D721Med (cell line): ENCODE results near the gene PPP1R3C.

ENCODE experiments used
- DNase-seq: peaks from one replicate; pipeline ENCODE4 v3.0.0; 2011; ENCODE audit warnings: low spot score; ENCODE audit not compliant: insufficient read length
- FAIRE-seq: peaks from 2 replicates; lab custom pipeline; 2011; peaks lifted over from hg19 to GRCh38; lab: Jason Lieb, UNC
- TF ChIP-seq, protein P1 (sequence below): IDR thresholded peaks from 2 replicates; pipeline ENCODE4 v1.5.1; 2012; ENCODE audit warnings: mild to moderate bottlenecking, control low read depth; ENCODE audit not compliant: insufficient read depth; ENCODE audit errors: missing control alignments

Gene PPP1R3C

DNA sequence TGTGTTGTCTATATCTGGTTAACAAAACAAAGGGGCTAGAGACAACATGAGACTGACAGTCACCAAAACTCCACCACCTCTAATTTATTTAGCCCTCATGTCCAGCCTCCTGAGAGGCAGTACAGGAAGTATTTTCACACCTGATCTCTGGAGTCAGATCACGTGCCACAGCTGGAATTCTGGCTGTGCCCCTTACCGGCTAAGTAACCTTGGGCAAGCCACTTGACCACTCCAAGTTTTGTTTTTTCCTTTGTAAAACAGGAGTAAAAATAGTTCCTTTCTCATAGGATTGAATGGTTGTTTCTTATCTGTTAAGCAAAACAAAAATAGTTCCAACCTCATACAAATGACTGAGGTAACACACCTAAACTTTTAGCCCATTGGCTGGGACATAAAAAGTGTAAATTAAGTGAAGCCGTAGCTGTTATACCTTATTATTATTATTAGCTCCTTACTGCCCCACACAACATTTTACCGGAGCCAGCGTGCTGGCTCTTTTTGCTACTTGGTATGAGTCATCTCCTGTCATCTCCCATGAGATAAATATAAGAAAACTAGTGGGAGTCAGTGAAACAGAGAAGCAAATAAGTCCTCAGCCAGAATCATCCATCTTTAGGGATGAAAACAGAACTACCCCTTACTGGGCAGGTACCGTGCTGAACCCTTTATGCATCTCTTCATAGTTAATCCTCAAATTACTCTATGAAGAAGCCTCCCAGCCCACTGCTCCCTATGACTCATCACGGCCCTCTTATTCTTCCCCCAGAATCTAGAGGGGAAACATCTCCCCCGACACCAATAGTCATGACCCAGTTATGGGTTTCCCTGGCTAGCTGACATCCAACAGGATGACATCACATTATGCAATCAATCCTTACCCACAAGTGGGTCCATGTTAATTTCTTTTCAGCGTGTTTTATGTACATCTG lies 44.9 kb downstream of the PPP1R3C start:
- TF ChIP-seq, protein P1, sequence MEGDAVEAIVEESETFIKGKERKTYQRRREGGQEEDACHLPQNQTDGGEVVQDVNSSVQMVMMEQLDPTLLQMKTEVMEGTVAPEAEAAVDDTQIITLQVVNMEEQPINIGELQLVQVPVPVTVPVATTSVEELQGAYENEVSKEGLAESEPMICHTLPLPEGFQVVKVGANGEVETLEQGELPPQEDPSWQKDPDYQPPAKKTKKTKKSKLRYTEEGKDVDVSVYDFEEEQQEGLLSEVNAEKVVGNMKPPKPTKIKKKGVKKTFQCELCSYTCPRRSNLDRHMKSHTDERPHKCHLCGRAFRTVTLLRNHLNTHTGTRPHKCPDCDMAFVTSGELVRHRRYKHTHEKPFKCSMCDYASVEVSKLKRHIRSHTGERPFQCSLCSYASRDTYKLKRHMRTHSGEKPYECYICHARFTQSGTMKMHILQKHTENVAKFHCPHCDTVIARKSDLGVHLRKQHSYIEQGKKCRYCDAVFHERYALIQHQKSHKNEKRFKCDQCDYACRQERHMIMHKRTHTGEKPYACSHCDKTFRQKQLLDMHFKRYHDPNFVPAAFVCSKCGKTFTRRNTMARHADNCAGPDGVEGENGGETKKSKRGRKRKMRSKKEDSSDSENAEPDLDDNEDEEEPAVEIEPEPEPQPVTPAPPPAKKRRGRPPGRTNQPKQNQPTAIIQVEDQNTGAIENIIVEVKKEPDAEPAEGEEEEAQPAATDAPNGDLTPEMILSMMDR: no peak
- no peak for FAIRE-seq
- no peak for DNase-seq

DNA sequence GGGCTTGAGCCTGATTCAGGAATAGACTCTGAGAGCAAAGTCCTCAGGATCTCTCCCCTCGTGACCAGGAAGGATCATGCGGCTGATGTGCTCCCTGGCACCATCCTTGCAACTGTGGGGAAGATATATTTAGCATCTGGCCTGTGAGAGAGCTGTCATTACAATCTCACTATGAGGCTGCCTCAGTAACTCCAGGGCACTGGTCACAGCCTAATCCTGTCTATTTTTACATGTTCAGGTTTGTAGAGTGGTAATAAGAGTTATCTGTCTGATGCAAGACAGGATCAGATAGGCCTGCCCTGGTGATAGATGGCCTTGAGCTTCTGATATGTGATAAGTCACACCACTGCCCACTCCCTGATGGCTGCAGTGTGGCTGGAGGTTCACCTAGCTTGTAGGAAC lies 50.7 kb downstream of the PPP1R3C start:
- TF ChIP-seq, protein P1: no peak
- no peak for FAIRE-seq
- DNase-seq: no peak

DNA sequence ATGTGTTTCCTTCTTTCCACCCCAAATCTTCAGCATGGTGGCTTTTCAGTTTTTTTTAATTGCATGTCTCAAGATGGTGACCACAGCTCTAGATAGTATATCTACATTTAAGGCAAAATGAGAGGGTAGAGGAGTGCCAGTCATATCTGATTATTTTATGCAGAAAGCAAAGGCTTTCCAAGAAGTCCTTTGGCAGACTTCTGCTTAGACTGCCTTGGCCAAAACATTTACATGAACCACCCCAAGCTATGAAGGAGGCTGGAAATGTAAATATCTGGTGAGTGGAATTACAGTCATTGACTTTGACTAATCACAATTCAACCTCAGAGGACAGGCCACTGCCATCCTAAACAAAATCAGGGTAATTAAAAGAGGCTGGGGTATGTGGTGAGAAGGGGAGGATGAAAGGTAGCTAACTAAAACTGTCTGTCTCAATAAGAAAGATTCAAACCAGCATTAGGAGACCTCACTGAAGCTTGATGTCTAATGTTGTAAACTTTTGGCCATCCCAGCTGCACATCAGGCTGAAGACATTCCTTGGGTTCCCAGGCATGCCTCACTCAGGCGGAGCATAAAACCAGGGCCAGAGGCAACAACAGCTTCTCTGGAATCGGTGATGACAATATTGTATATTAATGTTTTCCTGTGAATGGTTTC lies 53.4 kb downstream of the PPP1R3C start:
- FAIRE-seq (no peak), DNase-seq (no peak)
- TF ChIP-seq, protein P1: no peak
